Measurements from ENCODE around the gene XRCC3.

Gene XRCC3

GRCh38 chr14:103730490-103731035, 15.3 kb upstream of the XRCC3 start:
- H3K27ac ChIP-seq, result no peak overlapping the region
- in situ Hi-C loops (cut with HindIII; ENCODE audit: low pct_ligation_motif_present, low sequenced_read_pairs), result no loop called here
- TF ChIP-seq, protein P1, sequence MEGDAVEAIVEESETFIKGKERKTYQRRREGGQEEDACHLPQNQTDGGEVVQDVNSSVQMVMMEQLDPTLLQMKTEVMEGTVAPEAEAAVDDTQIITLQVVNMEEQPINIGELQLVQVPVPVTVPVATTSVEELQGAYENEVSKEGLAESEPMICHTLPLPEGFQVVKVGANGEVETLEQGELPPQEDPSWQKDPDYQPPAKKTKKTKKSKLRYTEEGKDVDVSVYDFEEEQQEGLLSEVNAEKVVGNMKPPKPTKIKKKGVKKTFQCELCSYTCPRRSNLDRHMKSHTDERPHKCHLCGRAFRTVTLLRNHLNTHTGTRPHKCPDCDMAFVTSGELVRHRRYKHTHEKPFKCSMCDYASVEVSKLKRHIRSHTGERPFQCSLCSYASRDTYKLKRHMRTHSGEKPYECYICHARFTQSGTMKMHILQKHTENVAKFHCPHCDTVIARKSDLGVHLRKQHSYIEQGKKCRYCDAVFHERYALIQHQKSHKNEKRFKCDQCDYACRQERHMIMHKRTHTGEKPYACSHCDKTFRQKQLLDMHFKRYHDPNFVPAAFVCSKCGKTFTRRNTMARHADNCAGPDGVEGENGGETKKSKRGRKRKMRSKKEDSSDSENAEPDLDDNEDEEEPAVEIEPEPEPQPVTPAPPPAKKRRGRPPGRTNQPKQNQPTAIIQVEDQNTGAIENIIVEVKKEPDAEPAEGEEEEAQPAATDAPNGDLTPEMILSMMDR (IDR thresholded peaks at IDR 0.05; ENCODE audit: low read depth, low read length, missing control alignments), result peak; percentile 35
- peaks cover 14% of the 10 kb centered on the region for H3K36me3 ChIP-seq (replicated peaks)
- no peak overlapping the region for H3K4me3 ChIP-seq (ENCODE audit: low read depth, low read length)
- H3K27me3 ChIP-seq (replicated peaks), result no peaks in the 10 kb centered on the region
- DNase-seq, result no peak

GRCh38 chr14:103729496-103730448, 14.5 kb upstream of the XRCC3 start:
- H3K27me3 ChIP-seq (replicated peaks), result no peaks in the 10 kb centered on the region
- H3K27ac ChIP-seq, result no peak overlapping the region
- H3K36me3 ChIP-seq (replicated peaks), result peaks cover 14% of the 10 kb centered on the region
- in situ Hi-C loops (cut with HindIII; ENCODE audit: low pct_ligation_motif_present, low sequenced_read_pairs), result no loop called here
- DNase-seq, result no peak
- TF ChIP-seq, protein P1 (IDR thresholded peaks at IDR 0.05; ENCODE audit: low read depth, low read length, missing control alignments), result no peak
- H3K4me3 ChIP-seq (ENCODE audit: low read depth, low read length), result no peak overlapping the region

DNA sequence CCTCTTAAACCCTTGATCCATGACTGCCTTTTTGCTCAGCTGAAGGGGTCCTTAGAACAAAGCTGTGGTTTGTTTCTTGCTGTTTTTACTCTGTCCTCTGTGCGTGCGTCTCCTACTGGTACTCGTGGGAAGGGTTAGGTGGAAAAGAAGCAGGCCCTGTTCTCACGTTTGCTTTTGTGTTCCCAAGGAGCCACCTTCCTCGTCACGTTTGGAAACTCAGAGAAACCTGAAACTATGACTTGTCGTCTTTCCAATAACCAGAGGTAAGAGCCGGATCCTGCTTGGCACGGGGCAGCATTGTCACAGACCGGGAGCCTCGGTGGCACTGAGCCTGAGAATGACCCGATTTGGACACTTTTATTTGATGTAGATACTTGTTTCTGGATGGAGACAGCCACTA, 13.5 kb upstream of the XRCC3 start:
- in situ Hi-C loops (cut with HindIII; ENCODE audit: low pct_ligation_motif_present, low sequenced_read_pairs), result no loop called here
- TF ChIP-seq, protein P1 (IDR thresholded peaks at IDR 0.05; ENCODE audit: low read depth, low read length, missing control alignments), result no peak
- no peak for DNase-seq
- Histone ChIP-seq H3K4me3 (ENCODE audit: low read depth, low read length) (no peak overlapping the region), H3K36me3 (replicated peaks) (peaks cover 14% of the 10 kb centered on the region), H3K27ac (no peak overlapping the region), H3K27me3 (replicated peaks) (no peaks in the 10 kb centered on the region)

- no peaks in the 10 kb centered on the region for H3K27me3 ChIP-seq (replicated peaks)
- DNase-seq, result no peak
- H3K36me3 ChIP-seq (replicated peaks), result peaks cover 14% of the 10 kb centered on the region
- no peak overlapping the region for H3K27ac ChIP-seq
- no peak overlapping the region for H3K4me3 ChIP-seq (ENCODE audit: low read depth, low read length)
- in situ Hi-C loops (cut with HindIII; ENCODE audit: low pct_ligation_motif_present, low sequenced_read_pairs), result no loop called here
- TF ChIP-seq, protein P1 (IDR thresholded peaks at IDR 0.05; ENCODE audit: low read depth, low read length, missing control alignments), result no peak
Measured at GRCh38 chr14:103728141-103728540, 12.9 kb upstream of the XRCC3 start.

DNA sequence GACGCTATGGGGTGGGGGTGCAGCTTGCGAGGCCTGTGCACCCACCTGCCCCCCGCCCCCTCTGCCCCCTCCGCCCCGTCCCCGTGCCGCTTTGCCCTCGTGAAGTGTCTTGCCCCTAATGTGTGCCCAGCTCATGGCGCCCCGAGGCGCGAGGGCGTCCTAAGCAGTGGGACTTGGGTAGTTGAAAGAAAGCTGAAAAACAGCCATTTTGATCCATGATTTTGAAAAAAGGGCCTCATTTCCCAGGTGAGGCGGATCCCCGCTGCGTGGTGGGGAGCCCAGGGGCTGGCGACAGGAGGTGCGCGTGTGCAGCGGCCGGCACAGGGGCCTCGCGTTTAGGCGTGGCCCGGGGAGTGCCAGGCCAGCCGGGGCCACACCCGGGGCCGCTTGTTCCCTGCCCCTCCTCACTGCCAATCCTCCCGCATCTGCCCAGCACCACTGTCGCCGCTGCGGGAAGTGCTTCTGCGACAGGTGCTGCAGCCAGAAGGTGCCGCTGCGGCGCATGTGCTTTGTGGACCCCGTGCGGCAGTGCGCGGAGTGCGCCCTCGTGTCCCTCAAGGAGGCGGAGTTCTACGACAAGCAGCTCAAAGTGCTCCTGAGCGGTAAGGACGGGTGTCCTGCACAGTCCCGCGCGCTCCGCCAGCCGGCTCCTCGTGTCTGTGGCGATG, 12.2 kb upstream of the XRCC3 start:
- H3K4me3 ChIP-seq (ENCODE audit: low read depth, low read length), result no peak overlapping the region
- TF ChIP-seq, protein P1 (IDR thresholded peaks at IDR 0.05; ENCODE audit: low read depth, low read length, missing control alignments), result no peak
- H3K27me3 ChIP-seq (replicated peaks), result no peaks in the 10 kb centered on the region
- in situ Hi-C loops (cut with HindIII; ENCODE audit: low pct_ligation_motif_present, low sequenced_read_pairs), result no loop called here
- H3K36me3 ChIP-seq (replicated peaks), result peaks cover 14% of the 10 kb centered on the region
- no peak overlapping the region for H3K27ac ChIP-seq
- DNase-seq, result no peak
